Measurements from ENCODE around the gene RABL3. TPM values are rescaled to one million over a fixed set of nuclear protein-coding genes. Genes with fewer than 3 reads are reported as not detected.

Gene RABL3
- total and polyA plus RNA-seq, 8 donors = 2.0 to 27.7 (median 9.4) TPM

GRCh38 chr3:120699333-120699732 is 43.0 kb downstream of the RABL3 start:
- Histone ChIP-seq H3K36me3 (peaks cover 6 to 44% (median 35%) of the 10 kb centered on the region in 4 donors), H3K27me3 (no peaks in the 10 kb centered on the region), H3K4me3 (no peak overlapping the region), H3K9me3 (peaks cover 0 to 13% (median 0%) of the 10 kb centered on the region in 4 donors), H3K27ac (no peak overlapping the region), H3K4me1 (no peaks in the 10 kb centered on the region)
- TF ChIP-seq POLR2AphosphoS5 (IDR thresholded peaks at IDR 0.05) = no peak
- TF ChIP-seq EP300 (IDR thresholded peaks at IDR 0.05) = no peak
- TF ChIP-seq POLR2A (IDR thresholded peaks at IDR 0.05) = no peak
- TF ChIP-seq CTCF (IDR thresholded peaks at IDR 0.05) = no peak
- intact Hi-C loops (cut with DNase I; ENCODE audit: low total_unique reads) = no loop called here
- DNase-seq = no peak
- 86 to 91% (median 89%) methylated on average over 3 of the region's 3 CpGs for WGBS, 5 donors

DNA sequence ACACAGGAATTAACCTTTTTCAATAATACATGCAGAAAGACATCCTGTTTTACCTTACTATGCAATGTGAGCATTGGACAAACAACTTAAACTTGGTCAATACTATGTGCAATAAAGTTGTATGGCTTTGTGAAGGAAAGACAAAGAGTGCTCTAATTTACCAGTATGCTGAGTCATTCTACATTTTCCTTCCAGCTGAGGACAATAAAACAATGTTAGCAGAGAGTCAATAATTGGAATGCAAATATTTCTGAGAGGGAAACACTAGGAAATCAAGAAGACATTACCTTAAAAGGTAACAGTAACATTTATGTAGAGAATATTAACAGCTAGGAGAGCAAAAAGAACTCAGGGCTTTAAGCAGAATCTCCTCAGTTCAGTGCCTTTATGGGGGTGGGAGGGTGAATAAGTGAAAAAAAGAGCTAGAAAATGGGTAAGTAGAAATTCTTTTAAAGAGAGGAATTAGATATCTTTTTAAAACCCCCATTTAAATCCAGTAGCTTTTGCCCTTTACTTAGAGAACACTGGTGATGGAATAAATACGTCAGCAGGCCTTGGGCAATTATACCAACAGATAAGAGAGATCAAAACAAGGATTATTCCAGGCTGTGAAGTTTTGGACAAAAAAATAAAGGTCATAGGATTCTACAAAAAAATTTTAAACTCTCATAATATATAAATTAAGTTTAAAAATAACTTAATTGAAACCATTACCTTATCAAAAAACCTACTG is 48.7 kb downstream of the RABL3 start:
- TF ChIP-seq POLR2AphosphoS5 (IDR thresholded peaks at IDR 0.05) = peak in 1 of 3 donors; percentile 49
- no peak for TF ChIP-seq POLR2A (IDR thresholded peaks at IDR 0.05)
- TF ChIP-seq CTCF (IDR thresholded peaks at IDR 0.05) = no peak
- no peak for TF ChIP-seq EP300 (IDR thresholded peaks at IDR 0.05)
- peak overlapping the region in 4 of 5 donors; percentile 39 to 69 (median 66) for H3K27ac ChIP-seq
- no peaks in the 10 kb centered on the region for H3K27me3 ChIP-seq
- H3K4me3 ChIP-seq = no peak overlapping the region
- DNase-seq = peak in 1 of 2 donors; percentile 54
- peaks cover 6 to 32% (median 30%) of the 10 kb centered on the region in 4 donors for H3K36me3 ChIP-seq
- intact Hi-C loops (cut with DNase I; ENCODE audit: low total_unique reads) = no loop called here
- peaks cover 5 to 19% (median 12%) of the 10 kb centered on the region in 4 donors for H3K4me1 ChIP-seq
- no peaks in the 10 kb centered on the region for H3K9me3 ChIP-seq
- whole genome bisulfite sequencing, 5 donors = 33 to 55% (median 38%) methylated on average over 1 of the region's 1 CpG

DNA sequence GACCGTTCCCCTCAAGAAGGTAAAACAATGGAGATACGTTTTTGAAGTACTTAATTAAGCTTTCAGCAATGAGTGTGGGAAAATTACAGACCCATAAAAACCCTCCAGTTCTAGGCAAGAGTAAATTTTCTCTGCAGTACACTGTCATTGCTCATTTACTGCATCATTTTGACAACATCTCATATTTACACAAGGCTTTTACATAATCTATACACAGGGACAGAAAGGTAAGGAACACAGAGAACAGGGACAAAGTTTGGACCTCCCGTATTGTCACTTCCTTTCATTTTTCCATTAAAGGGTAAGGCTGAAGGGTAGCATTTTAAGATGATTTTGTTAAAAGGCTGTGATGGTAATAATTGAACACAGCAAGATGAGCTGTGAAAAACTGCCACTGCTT is 52.9 kb downstream of the RABL3 start:
- H3K4me1 ChIP-seq = peaks cover 5 to 22% (median 13%) of the 10 kb centered on the region in 4 donors
- DNase-seq = no peak
- H3K36me3 ChIP-seq = peaks cover 0 to 14% (median 8%) of the 10 kb centered on the region in 4 donors
- no peak overlapping the region for H3K4me3 ChIP-seq
- no peaks in the 10 kb centered on the region for H3K27me3 ChIP-seq
- intact Hi-C loops (cut with DNase I; ENCODE audit: low total_unique reads) = no loop called here
- TF ChIP-seq POLR2A (IDR thresholded peaks at IDR 0.05) (no peak), POLR2AphosphoS5 (IDR thresholded peaks at IDR 0.05) (no peak), EP300 (IDR thresholded peaks at IDR 0.05) (no peak), CTCF (IDR thresholded peaks at IDR 0.05) (no peak)
- WGBS, 5 donors = 88 to 92% (median 91%) methylated on average over 3 of the region's 3 CpGs
- H3K9me3 ChIP-seq = no peaks in the 10 kb centered on the region
- no peak overlapping the region for H3K27ac ChIP-seq

DNA sequence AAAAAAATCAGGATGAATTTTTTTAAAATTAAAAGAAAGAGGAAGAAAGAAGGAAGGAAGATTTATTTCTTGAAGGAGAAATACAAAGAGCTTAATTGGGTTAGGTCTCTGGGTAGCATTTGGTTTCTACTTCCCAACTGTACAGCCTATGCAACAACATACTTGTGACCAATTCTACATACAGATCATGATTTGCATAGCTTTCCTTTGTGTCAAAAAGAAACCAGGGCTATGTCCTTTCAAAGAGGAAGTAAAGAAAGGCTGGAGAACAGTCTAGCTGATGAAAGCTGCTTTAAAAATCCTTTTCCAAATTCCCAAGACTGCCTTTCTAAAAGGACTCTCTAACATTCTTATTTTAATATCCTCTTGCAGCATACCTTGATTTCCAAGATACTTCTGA is 54.2 kb downstream of the RABL3 start:
- DNase-seq = no peak
- intact Hi-C loops (cut with DNase I; ENCODE audit: low total_unique reads) = no loop called here
- no peak for TF ChIP-seq CTCF (IDR thresholded peaks at IDR 0.05)
- no peak for TF ChIP-seq EP300 (IDR thresholded peaks at IDR 0.05)
- TF ChIP-seq POLR2A (IDR thresholded peaks at IDR 0.05) = no peak
- TF ChIP-seq POLR2AphosphoS5 (IDR thresholded peaks at IDR 0.05) = no peak
- Histone ChIP-seq H3K4me1 (peaks cover 6 to 23% (median 15%) of the 10 kb centered on the region in 4 donors), H3K27ac (no peak overlapping the region), H3K4me3 (no peak overlapping the region), H3K36me3 (peaks cover 0 to 14% (median 8%) of the 10 kb centered on the region in 4 donors), H3K9me3 (no peaks in the 10 kb centered on the region), H3K27me3 (no peaks in the 10 kb centered on the region)
